HEK293T (cell line): ENCODE measurements around the gene PPP4C.

Source experiments
- CTCF ChIA-PET: fragments of 350-600 bp; formaldehyde crosslinking; extraction: SDS; loops from one replicate; lab custom pipeline; 2021; ENCODE audit warnings: antibody characterized with exemption, inconsistent platforms; lab: Yijun Ruan, JAX
- POLR2A ChIA-PET: fragments of 350-600 bp; formaldehyde crosslinking; extraction: SDS; loops from one replicate; lab custom pipeline; 2020; ENCODE audit warnings: antibody characterized with exemption, inconsistent platforms; lab: Yijun Ruan, JAX
- DNase-seq: peaks from one replicate; pipeline ENCODE4 v3.0.0; 2012; ENCODE audit warnings: mixed read lengths; ENCODE audit errors: extremely low spot score
- ARNT ChIP-seq: fragments of 450-650 bp; IDR thresholded peaks from 2 replicates; pipeline ENCODE4 v1.6.1; 2017; ENCODE audit warnings: mild to moderate bottlenecking
- BHLHE40 ChIP-seq: fragments of 450-650 bp; IDR thresholded peaks from 2 replicates; pipeline ENCODE4 v1.6.1; 2016; ENCODE audit warnings: mild to moderate bottlenecking, moderate library complexity, borderline replicate concordance
- CTBP1 ChIP-seq: fragments of 450-650 bp; IDR thresholded peaks from 2 replicates; pipeline ENCODE4 v1.6.1; 2016; ENCODE audit warnings: borderline replicate concordance
- ELF4 ChIP-seq: fragments of 450-650 bp; IDR thresholded peaks from 2 replicates; pipeline ENCODE4 v1.6.1; 2017; ENCODE audit warnings: antibody characterized with exemption
- FOXA1 ChIP-seq: fragments of 450-650 bp; IDR thresholded peaks from 2 replicates; pipeline ENCODE4 v1.6.1; 2016; ENCODE audit warnings: mild to moderate bottlenecking
- FOXK2 ChIP-seq: fragments of 450-650 bp; IDR thresholded peaks from 2 replicates; pipeline ENCODE4 v1.6.1; 2016; ENCODE audit warnings: mild to moderate bottlenecking
- FOXM1 ChIP-seq: fragments of 450-650 bp; IDR thresholded peaks from 2 replicates; pipeline ENCODE4 v1.6.1; 2017; ENCODE audit warnings: mild to moderate bottlenecking, borderline replicate concordance
- HDGF ChIP-seq: fragments of 450-650 bp; IDR thresholded peaks from 2 replicates; pipeline ENCODE4 v1.6.1; 2017; ENCODE audit warnings: antibody characterized with exemption, borderline replicate concordance
- L3MBTL2 ChIP-seq: fragments of 450-650 bp; conservative IDR thresholded peaks from 2 replicates; pipeline ENCODE4 v1.6.1; 2016; ENCODE audit warnings: mild to moderate bottlenecking
- LEF1 ChIP-seq: fragments of 450-650 bp; IDR thresholded peaks from 2 replicates; pipeline ENCODE4 v1.6.1; 2017; ENCODE audit warnings: mild to moderate bottlenecking, borderline replicate concordance
- NFRKB ChIP-seq: fragments of 450-650 bp; IDR thresholded peaks from 2 replicates; pipeline ENCODE4 v1.6.1; 2016; ENCODE audit warnings: mild to moderate bottlenecking, moderate library complexity
- PKNOX1 ChIP-seq: fragments of 450-650 bp; IDR thresholded peaks from 2 replicates; pipeline ENCODE4 v1.6.1; 2016
- SP1 ChIP-seq: fragments of 450-650 bp; IDR thresholded peaks from 2 replicates; pipeline ENCODE4 v1.6.1; 2017
- SUZ12 ChIP-seq: fragments of 450-650 bp; IDR thresholded peaks from 2 replicates; pipeline ENCODE4 v1.6.1; 2016; ENCODE audit warnings: mild to moderate bottlenecking
- TARDBP ChIP-seq: fragments of 450-650 bp; IDR thresholded peaks from 2 replicates; pipeline ENCODE4 v1.6.1; 2016
- ZNF384 ChIP-seq: fragments of 450-650 bp; IDR thresholded peaks from 2 replicates; pipeline ENCODE4 v1.6.1; 2016

Gene PPP4C

GRCh38 chr16:30054959-30055553 is 20.7 kb upstream of the PPP4C start:
- TF ChIP-seq HDGF (no peak), FOXM1 (no peak)
- peak; percentile 79 for DNase-seq
- ChIA-PET POLR2A (interaction anchor here (1.0 to 4.3 kb wide), 6 partner anchors 9 to 353 kb away, joined by 3 to 115 read pairs (median 4); partner anchors contain the start of genes ALDOA and ZNF771), CTCF (interaction anchor here (0.6 to 2.6 kb wide), 12 partner anchors 8 to 221 kb away, joined by 3 to 20 read pairs (median 6); partner anchors contain the start of genes ALDOA and TBX6)

GRCh38 chr16:30060346-30060745 is 15.4 kb upstream of the PPP4C start:
- TF ChIP-seq SP1 (no peak), FOXK2 (no peak), FOXA1 (no peak), CTBP1 (no peak), HDGF (no peak), LEF1 (no peak), ARNT (no peak), PKNOX1 (no peak), SUZ12 (no peak), ELF4 (no peak), NFRKB (no peak), TARDBP (no peak), BHLHE40 (no peak)
- ChIA-PET POLR2A (interaction anchor here (1.1 to 7.3 kb wide), 5 partner anchors 10 to 33 kb away, joined by 3 to 155 read pairs (median 4); partner anchors contain the start of genes PPP4C, TBX6 and YPEL3), CTCF (no interaction called here)

GRCh38 chr16:30060836-30061554 is 14.8 kb upstream of the PPP4C start:
- ChIA-PET CTCF (interaction anchor here (0.6 to 1.3 kb wide), 3 partner anchors 21 to 31 kb away, joined by 3 to 6 read pairs (median 3); partner anchors contain the start of gene TBX6), POLR2A (interaction anchor here (1.1 to 7.3 kb wide), 6 partner anchors 7 to 32 kb away, joined by 4 to 155 read pairs (median 6); partner anchors contain the start of genes PPP4C, TBX6 and YPEL3)
- TF ChIP-seq FOXA1 (no peak), TARDBP (no peak)
- DNase-seq: no peak

More at GRCh38 chr16:30060346-30060745, 15.4 kb upstream of the PPP4C start:
- DNase-seq: no peak

GRCh38 chr16:30063278-30063892 is 12.4 kb upstream of the PPP4C start:
- DNase-seq: no peak
- POLR2A ChIA-PET: interaction anchor here (0.7 to 7.3 kb wide), 6 partner anchors 8 to 30 kb away, joined by 3 to 155 read pairs (median 4); partner anchors contain the start of genes TBX6 and YPEL3
- CTCF ChIA-PET: interaction anchor here (0.7 to 1.2 kb wide), 2 partner anchors 8 to 9 kb away, joined by 3 to 8 read pairs; no protein-coding TSS in a partner anchor
- TF ChIP-seq ELF4: no peak
- TF ChIP-seq LEF1: peak; percentile 30; the same call in 1 of the 2 replicates

GRCh38 chr16:30063893-30064728 is 11.7 kb upstream of the PPP4C start:
- CTCF ChIA-PET: interaction anchor here (0.7 to 2.7 kb wide), 3 partner anchors 9 to 10 kb away, joined by 3 to 20 read pairs (median 8); no protein-coding TSS in a partner anchor
- peak; percentile 61 for DNase-seq
- TF ChIP-seq FOXM1 (no peak), LEF1 (no peak), TARDBP (no peak), ARNT (no peak), BHLHE40 (no peak), ZNF384 (no peak), FOXK2 (no peak), CTBP1 (no peak), HDGF (0 out of 2 replicates have a peak, but pooled peaks have one; percentile 16), L3MBTL2 (peak; percentile 60), SP1 (no peak), NFRKB (no peak), ELF4 (no peak), FOXA1 (no peak), PKNOX1 (peak; percentile 85), SUZ12 (no peak)
- POLR2A ChIA-PET: interaction anchor here (0.7 to 7.3 kb wide), 10 partner anchors 8 to 119 kb away, joined by 3 to 155 read pairs (median 5); partner anchors contain the start of genes CORO1A, PPP4C, TBX6 and YPEL3

GRCh38 chr16:30064729-30065101 is 11.1 kb upstream of the PPP4C start:
- CTCF ChIA-PET: interaction anchor here (2.7 to 3.3 kb wide), 2 partner anchors 10 to 28 kb away, joined by 20 to 25 read pairs; partner anchors contain the start of gene TBX6

More at GRCh38 chr16:30064729-30065101, 11.1 kb upstream of the PPP4C start:
- TF ChIP-seq FOXA1 (no peak), TARDBP (no peak), FOXK2 (no peak), ELF4 (no peak), L3MBTL2 (no peak), NFRKB (no peak), ZNF384 (no peak), FOXM1 (no peak), ARNT (no peak), SP1 (no peak), HDGF (no peak), PKNOX1 (no peak)
- POLR2A ChIA-PET: interaction anchor here (0.9 to 7.3 kb wide), 13 partner anchors 10 to 365 kb away, joined by 3 to 155 read pairs (median 6); partner anchors contain the start of genes CORO1A, DCTPP1, PPP4C and TBX6
- no peak for DNase-seq
